Muscle layer of duodenum (tissue), 2 donors: ENCODE results near the gene TIPARP.

ENCODE experiments used
- H3K27ac ChIP-seq: one replicate; pipeline ENCODE4 v1.7.0; 2013; ENCODE audit warnings: mild to moderate bottlenecking, low read length
- H3K27me3 ChIP-seq: one replicate; pipeline ENCODE4 v1.7.0; 2013; ENCODE audit warnings: low read depth, mild to moderate bottlenecking, control low read depth, low read length
- H3K36me3 ChIP-seq, 2 donors: one replicate each; pipeline ENCODE4 v1.7.0; 2013; ENCODE audit warnings: low read length in 2 of 2, control low read depth in 1 of 2, mild to moderate bottlenecking in 1 of 2; ENCODE audit not compliant: insufficient read depth in 2 of 2, control insufficient read depth in 1 of 2
- H3K4me1 ChIP-seq, 2 donors: one replicate each; pipeline ENCODE4 v1.7.0; 2013; ENCODE audit warnings: low read length in 2 of 2, mild to moderate bottlenecking in 2 of 2, control low read depth in 1 of 2, moderate library complexity in 1 of 2; ENCODE audit not compliant: insufficient read depth in 2 of 2, control insufficient read depth in 1 of 2
- H3K4me3 ChIP-seq, 2 donors: one replicate each; pipeline ENCODE4 v1.7.0; 2013; ENCODE audit warnings: low read length in 2 of 2, low read depth in 1 of 2, mild to moderate bottlenecking in 1 of 2
- H3K9me3 ChIP-seq, 2 donors: one replicate each; pipeline ENCODE4 v1.7.0; 2013; ENCODE audit warnings: low read length in 2 of 2, control low read depth in 1 of 2, mild to moderate bottlenecking in 1 of 2; ENCODE audit not compliant: control insufficient read depth in 1 of 2
- donor health status: healthy.

The TIPARP gene

GRCh38 chr3:156666073-156666472 is 8.3 kb upstream of the TIPARP start:
- no peaks in the 10 kb centered on the region for H3K27me3 ChIP-seq
- H3K27ac ChIP-seq, result no peak overlapping the region
- peaks cover 0 to 6% of the 10 kb centered on the region in 2 donors for H3K4me1 ChIP-seq
- no peaks in the 10 kb centered on the region for H3K36me3 ChIP-seq
- no peaks in the 10 kb centered on the region for H3K9me3 ChIP-seq
- H3K4me3 ChIP-seq, result no peak overlapping the region

DNA sequence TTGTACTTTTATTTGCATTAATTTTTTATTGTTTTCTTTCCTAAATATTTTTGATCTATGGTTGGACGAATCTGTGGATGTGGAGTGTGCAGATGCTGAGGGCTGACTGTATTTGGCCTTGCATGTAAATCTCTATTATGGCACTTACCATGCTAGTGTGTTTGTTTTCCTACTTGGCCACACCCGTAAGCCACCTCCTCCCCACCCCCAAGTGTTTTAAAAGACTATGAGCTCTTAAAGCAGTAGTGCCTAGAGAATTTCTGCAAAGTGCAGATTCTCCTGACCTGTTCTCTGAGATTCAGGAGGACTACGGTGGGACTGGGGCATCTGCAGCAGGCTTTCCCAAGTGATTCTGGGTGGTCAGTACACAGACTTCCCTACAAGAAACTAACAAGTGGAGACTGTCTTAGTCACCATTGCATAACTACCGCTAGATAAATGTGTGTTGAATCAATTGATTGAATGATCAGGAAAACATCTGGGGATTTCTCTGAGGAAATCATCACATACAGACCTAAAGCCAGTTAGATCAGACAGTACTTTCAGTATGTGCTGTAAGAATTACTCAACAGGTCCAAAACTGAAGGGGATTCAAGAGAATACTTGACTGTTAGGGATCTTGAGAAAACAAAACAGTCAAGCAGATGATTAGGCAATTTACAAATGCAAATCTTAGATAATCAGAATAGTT is 6.2 kb upstream of the TIPARP start:
- Histone ChIP-seq H3K27ac (no peak overlapping the region), H3K36me3 (no peaks in the 10 kb centered on the region), H3K9me3 (no peaks in the 10 kb centered on the region), H3K4me3 (no peak overlapping the region), H3K4me1 (peaks cover 0 to 6% of the 10 kb centered on the region in 2 donors), H3K27me3 (no peaks in the 10 kb centered on the region)

GRCh38 chr3:156670077-156670476 is 4.3 kb upstream of the TIPARP start:
- H3K36me3 ChIP-seq, result no peaks in the 10 kb centered on the region

DNA sequence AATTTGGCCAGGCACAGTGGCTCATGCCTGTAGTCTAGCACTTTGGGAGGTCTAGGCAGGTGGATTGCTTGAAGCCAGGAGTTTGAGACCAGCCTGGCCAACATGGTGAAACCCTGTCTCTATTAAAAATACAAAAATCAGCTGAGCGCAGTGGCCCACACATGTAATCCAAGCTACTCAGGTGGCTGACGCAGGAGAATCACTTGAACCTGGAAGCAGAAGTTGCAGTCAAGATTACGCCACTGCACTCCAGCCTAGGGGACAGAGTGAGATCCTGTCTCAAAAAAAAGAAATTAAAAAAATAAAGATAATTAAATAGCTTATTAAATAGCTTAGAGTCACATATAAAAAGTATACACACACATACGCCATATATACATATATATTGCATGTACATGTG is 3.7 kb upstream of the TIPARP start:
- no peak overlapping the region for H3K4me3 ChIP-seq
- no peaks in the 10 kb centered on the region for H3K36me3 ChIP-seq
- H3K9me3 ChIP-seq, result no peaks in the 10 kb centered on the region
- no peaks in the 10 kb centered on the region for H3K27me3 ChIP-seq
- peaks cover 0 to 11% of the 10 kb centered on the region in 2 donors for H3K4me1 ChIP-seq
- H3K27ac ChIP-seq, result no peak overlapping the region

More at GRCh38 chr3:156670077-156670476, 4.3 kb upstream of the TIPARP start:
- no peaks in the 10 kb centered on the region for H3K27me3 ChIP-seq
- no peak overlapping the region for H3K27ac ChIP-seq
- peaks cover 0 to 11% of the 10 kb centered on the region in 2 donors for H3K4me1 ChIP-seq
- no peak overlapping the region for H3K4me3 ChIP-seq
- H3K9me3 ChIP-seq, result no peaks in the 10 kb centered on the region

DNA sequence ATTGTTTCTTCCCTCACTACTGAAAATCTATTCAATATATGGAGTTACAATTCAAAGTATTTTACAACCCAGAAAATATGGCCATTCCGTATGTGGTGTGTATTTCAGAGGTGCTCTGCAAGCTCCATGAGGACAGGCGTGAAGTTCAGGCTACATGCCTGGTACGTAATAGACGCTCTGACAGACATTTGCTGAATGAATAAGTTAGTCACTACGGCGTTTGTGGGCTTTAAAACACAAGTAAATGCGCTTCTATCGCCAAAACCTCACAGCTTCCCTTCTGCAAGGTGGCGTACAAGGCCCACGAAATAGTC is 701 bp upstream of the TIPARP start:
- Histone ChIP-seq H3K4me1 (peaks cover 10 to 23% of the 10 kb centered on the region in 2 donors), H3K9me3 (no peaks in the 10 kb centered on the region), H3K27ac (peak overlapping the region; percentile 92), H3K36me3 (peaks cover 7 to 12% of the 10 kb centered on the region in 2 donors), H3K27me3 (no peaks in the 10 kb centered on the region), H3K4me3 (peak overlapping the region; percentile 90 to 92)

DNA sequence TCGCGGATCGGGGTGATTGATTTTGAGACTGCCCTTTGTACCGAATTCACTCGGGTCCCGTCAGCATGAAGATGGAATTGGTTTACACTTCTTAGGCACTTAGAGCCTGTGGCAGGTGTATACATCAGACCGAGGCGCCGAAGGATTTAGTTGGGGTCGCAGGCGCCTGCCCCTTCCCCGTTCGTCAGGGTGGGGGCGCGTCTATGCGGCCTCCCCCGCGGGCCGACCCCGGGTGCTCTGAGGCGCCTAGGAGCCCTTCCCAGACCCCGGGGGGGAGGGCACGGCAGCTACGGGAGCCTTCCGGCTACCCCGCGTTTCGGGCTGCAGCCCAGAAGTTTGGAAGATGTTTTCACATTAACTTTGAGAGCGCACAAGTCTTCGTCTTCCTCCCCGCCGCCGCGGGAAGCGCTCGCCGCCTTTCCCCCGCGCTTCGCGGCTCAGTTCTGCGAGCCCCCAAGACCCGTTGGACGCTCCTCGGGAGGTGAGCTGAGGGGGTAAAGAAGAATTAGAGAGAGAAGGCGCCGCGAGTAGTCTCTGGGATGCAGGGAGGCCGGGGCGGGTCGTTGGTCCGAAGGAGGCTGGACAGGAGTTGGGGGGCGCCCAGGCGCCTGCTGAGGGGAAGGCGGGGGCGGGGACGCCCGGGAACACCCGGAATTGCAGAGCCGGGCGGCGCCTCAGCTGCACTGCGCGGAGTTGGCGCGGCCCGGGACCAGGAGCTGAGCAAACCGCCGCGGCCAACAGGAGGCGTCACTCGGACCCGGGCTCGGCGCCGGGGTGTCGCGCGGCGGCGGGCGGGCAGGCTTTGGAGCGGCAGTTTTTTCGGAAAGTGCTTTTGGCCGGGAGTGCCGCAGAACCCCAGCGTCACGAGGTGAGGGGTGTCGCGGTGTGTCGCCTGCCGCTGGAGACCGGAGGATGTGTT is 780 bp downstream of the TIPARP start:
- Histone ChIP-seq H3K9me3 (no peaks in the 10 kb centered on the region), H3K27me3 (no peaks in the 10 kb centered on the region), H3K36me3 (peaks cover 7 to 20% of the 10 kb centered on the region in 2 donors), H3K4me3 (peak overlapping the region; percentile 90 to 92), H3K27ac (peak overlapping the region; percentile 92), H3K4me1 (peaks cover 12 to 37% of the 10 kb centered on the region in 2 donors)

DNA sequence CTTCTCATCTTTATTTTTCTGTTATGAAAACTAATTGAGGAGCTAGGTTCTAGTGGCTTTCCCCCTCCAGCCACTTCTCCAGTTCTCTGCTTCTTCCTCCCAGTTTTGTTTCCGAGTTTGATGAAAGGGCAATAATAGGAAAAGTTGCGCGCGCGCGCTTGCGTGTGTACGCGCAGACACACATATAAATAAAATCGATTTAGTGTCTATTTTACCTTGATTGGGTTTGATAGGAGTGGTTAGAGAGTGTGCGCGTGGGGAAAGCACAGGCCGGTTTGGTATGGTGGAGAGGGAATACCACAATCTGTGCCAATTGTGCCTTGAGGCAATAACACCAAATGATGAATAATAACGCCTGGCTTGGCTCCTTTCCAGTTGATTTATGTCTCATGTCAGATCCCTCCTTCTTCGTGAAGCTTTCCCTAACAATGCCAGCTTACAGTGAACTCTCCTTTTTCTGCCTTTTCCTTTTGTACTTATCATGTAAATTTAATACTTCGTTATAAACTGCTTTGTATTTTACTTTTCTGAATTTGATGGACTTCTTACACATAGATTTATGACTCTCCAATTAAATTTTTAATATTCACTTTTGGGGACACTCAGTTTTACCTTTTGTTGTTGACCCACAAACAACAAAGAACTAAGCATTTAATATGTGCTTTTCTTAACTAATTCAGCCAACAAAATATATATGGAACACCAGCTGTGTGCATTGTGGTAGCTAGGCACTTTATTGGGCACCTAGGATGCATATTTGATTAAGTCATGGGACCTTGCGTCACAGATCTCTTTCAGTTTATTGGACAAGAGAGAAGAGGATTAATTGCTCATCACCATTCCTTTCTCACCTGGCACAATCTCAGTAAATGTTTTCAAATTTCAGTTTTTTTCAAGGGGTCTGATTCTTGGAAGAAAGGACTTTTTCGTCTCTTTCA is 1.7 kb downstream of the TIPARP start:
- peak overlapping the region; percentile 92 for H3K27ac ChIP-seq
- peaks cover 21 to 46% of the 10 kb centered on the region in 2 donors for H3K4me1 ChIP-seq
- no peaks in the 10 kb centered on the region for H3K9me3 ChIP-seq
- H3K36me3 ChIP-seq, result peaks cover 7 to 20% of the 10 kb centered on the region in 2 donors
- no peaks in the 10 kb centered on the region for H3K27me3 ChIP-seq
- peak overlapping the region; percentile 90 to 92 for H3K4me3 ChIP-seq

GRCh38 chr3:156676768-156677479 is 2.5 kb downstream of the TIPARP start:
- H3K27me3 ChIP-seq, result no peaks in the 10 kb centered on the region
- H3K4me3 ChIP-seq, result peak overlapping the region; percentile 90 to 92
- H3K36me3 ChIP-seq, result peaks cover 7 to 20% of the 10 kb centered on the region in 2 donors
- H3K4me1 ChIP-seq, result peaks cover 28 to 55% of the 10 kb centered on the region in 2 donors
- H3K27ac ChIP-seq, result peak overlapping the region; percentile 42
- no peaks in the 10 kb centered on the region for H3K9me3 ChIP-seq

DNA sequence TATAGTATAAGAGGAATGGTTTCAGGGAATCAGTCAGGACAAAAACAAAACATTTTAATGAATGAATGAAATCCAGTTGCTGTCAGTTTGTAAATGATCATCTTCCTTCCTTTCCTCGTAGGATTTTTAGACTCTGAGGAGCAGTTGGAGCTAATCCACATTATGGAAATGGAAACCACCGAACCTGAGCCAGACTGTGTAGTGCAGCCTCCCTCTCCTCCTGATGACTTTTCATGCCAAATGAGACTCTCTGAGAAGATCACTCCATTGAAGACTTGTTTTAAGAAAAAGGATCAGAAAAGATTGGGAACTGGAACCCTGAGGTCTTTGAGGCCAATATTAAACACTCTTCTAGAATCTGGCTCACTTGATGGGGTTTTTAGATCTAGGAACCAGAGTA is 3.1 kb downstream of the TIPARP start:
- Histone ChIP-seq H3K9me3 (no peaks in the 10 kb centered on the region), H3K4me1 (peaks cover 33 to 61% of the 10 kb centered on the region in 2 donors), H3K27me3 (no peaks in the 10 kb centered on the region), H3K36me3 (peaks cover 7 to 20% of the 10 kb centered on the region in 2 donors), H3K27ac (no peak overlapping the region), H3K4me3 (peak overlapping the region; percentile 4 to 92)

- H3K27ac ChIP-seq, result no peak overlapping the region
These were observed 3.8 kb downstream of the TIPARP start for GRCh38 chr3:156678197-156678596.

More at GRCh38 chr3:156678197-156678596, 3.8 kb downstream of the TIPARP start:
- Histone ChIP-seq H3K27me3 (no peaks in the 10 kb centered on the region), H3K36me3 (peaks cover 7 to 20% of the 10 kb centered on the region in 2 donors), H3K4me1 (peaks cover 38 to 66% of the 10 kb centered on the region in 2 donors), H3K9me3 (no peaks in the 10 kb centered on the region), H3K4me3 (peak overlapping the region in 1 of 2 donors; percentile 4)
